T-helper 2 cell treated with Interferon-gamma antibody and Interleukin-4, amounts not matched to agents 100 ng/mL and 5 ng/mL, for 36 hours (primary cell): ENCODE data around the gene LBX2. TPM values are rescaled to one million over a fixed set of nuclear protein-coding genes. Genes with fewer than 3 reads are reported as not detected.

Experiments
- intact Hi-C: fragments of 100-400 bp; cut with micrococcal nuclease; formaldehyde crosslinking; loops from one replicate; pipeline ENCODE4 v1.15.1; 2023
- total RNA-seq: library from RNA; stranded (reverse); gene quantifications from 2 replicates; pipeline ENCODE4 v1.2.3, GENCODE V29; 2022

Gene LBX2
- 0.39 and 0.50 TPM in 2 replicates for total RNA-seq

GRCh38 chr2:74499267-74499939 lies at the start of gene LBX2:
TSS of gene LBX2 (minus strand) at chr2:74499603. CDS start at chr2:74499537, 66 bp downstream.
- intact Hi-C loops = loop anchor here (1.0 to 5.0 kb wide), 4 partner anchors 8 to 33 kb away; partner anchors contain the start of genes CCDC142, PCGF1, TLX2 and TTC31

- intact Hi-C loops = no loop called here
Observed at GRCh38 chr2:74548285-74548899, 49.0 kb upstream of the LBX2 start.

- intact Hi-C loops = no loop called here
Observed at GRCh38 chr2:74546004-74546403, 46.6 kb upstream of the LBX2 start.

- intact Hi-C loops = no loop called here
Observed at GRCh38 chr2:74544634-74545033, 45.2 kb upstream of the LBX2 start.

GRCh38 chr2:74542978-74543377 lies 43.6 kb upstream of the LBX2 start:
- intact Hi-C loops = no loop called here

GRCh38 chr2:74540291-74540690 lies 40.9 kb upstream of the LBX2 start:
- intact Hi-C loops = no loop called here

- intact Hi-C loops = no loop called here
Observed at GRCh38 chr2:74538881-74539339, 39.5 kb upstream of the LBX2 start.

GRCh38 chr2:74537140-74537539 lies 37.7 kb upstream of the LBX2 start:
- intact Hi-C loops = no loop called here

- intact Hi-C loops = no loop called here
Observed at GRCh38 chr2:74536166-74536950, 37.0 kb upstream of the LBX2 start.

GRCh38 chr2:74535440-74535965 lies 36.1 kb upstream of the LBX2 start:
- intact Hi-C loops = no loop called here

- intact Hi-C loops = loop anchor here (5.0 kb wide), 1 partner anchor 37 kb away; the partner anchor contains the start of gene LBX2
Observed at GRCh38 chr2:74534411-74534810, 35.0 kb upstream of the LBX2 start.

- intact Hi-C loops = loop anchor here (5.0 kb wide), 1 partner anchor 36 kb away; the partner anchor contains the start of gene LBX2
Observed at GRCh38 chr2:74533464-74533863, 34.1 kb upstream of the LBX2 start.

GRCh38 chr2:74532222-74532621 lies 32.8 kb upstream of the LBX2 start:
- intact Hi-C loops = loop anchor here (1.0 to 5.0 kb wide), 2 partner anchors 35 to 282 kb away; partner anchors contain the start of gene LBX2

- intact Hi-C loops = loop anchor here (1.0 to 5.0 kb wide), 2 partner anchors 34 to 281 kb away; partner anchors contain the start of gene LBX2
Observed at GRCh38 chr2:74531666-74532065, 32.3 kb upstream of the LBX2 start.

GRCh38 chr2:74530239-74531187 lies 31.1 kb upstream of the LBX2 start:
- intact Hi-C loops = loop anchor here (5.0 kb wide), 1 partner anchor 33 kb away; the partner anchor contains the start of gene LBX2

- intact Hi-C loops = loop anchor here (1.0 to 5.0 kb wide), 11 partner anchors 15 to 793 kb away; partner anchors contain the start of genes C2orf81, DOK1, LBX2 and MRPL53
Observed at GRCh38 chr2:74529357-74530238, 30.2 kb upstream of the LBX2 start, which contains the start of the genes AUP1 and HTRA2. TSS of gene AUP1 (minus strand) at chr2:74529706. CDS start at chr2:74529629, 77 bp downstream. TSS of gene HTRA2 (plus strand) at chr2:74529933. CDS start at chr2:74530007, 74 bp downstream.

- intact Hi-C loops = loop anchor here (1.0 to 2.0 kb wide), 10 partner anchors 14 to 792 kb away; partner anchors contain the start of genes C2orf81, DOK1, MRPL53 and PCGF1
Observed at GRCh38 chr2:74528600-74529356, 29.4 kb upstream of the LBX2 start.

GRCh38 chr2:74527741-74528140 lies 28.3 kb upstream of the LBX2 start:
- intact Hi-C loops = loop anchor here (2.0 kb wide), 1 partner anchor 791 kb away; the partner anchor contains the start of gene TPRKB
